ENCODE data around the gene NXN.
"Not testable (repeated sequence)": the region's sequence is repeated elsewhere in the genome, so short reads cannot be mapped to it uniquely, and the experiment has no call there.

Gene NXN

DNA sequence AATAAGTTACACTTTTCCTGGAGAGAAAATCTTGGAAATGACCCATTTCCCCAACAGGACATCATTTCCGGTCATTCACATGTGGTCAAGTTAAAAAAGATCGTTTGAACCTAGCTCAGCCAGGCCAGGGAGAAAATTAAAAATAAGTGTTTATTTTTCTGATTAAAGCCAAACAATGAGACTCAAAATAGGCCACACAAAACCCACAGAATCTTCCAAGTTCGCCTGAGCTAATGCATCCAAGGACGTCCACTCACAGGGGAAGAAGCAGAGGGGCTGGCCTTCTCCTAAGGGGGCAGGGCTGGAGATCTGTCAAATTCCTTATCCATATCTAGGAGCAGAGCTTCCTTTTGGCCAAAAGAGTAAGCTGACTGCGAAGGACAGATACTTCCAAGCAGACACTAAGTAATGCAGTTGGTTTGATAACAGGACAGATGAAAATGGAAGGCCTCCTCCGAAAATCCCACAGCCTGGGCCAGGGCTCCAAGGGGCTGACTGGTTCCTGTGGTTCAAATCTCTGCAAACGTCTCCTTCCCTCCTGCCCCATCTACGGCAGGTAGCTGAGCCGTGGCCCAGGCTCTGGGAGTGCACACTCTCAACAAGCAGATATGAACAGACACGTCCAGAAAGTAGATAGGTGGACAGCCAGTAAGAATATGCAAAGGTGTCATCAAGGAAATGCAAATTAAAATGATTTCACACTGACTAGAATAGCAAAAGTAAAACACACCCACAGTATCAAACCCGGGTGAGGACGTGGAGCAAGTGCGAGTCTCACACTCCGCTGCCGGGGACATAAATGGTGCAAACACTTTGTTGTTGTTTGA, 98.9 kb downstream of the NXN start:
- DNase-seq (ENCODE audit: low read depth, low spot score) = no peak
- no peak overlapping the region for H3K4me3 ChIP-seq (ENCODE audit: low read depth, low read length)
- ChIA-PET CTCF (interaction anchor here (0.7 to 1.8 kb wide), 3 partner anchors 9 to 85 kb away, joined by 3 to 4 read pairs (median 3); no protein-coding TSS in a partner anchor), POLR2A (no interaction called here)
- TF ChIP-seq, protein P1, sequence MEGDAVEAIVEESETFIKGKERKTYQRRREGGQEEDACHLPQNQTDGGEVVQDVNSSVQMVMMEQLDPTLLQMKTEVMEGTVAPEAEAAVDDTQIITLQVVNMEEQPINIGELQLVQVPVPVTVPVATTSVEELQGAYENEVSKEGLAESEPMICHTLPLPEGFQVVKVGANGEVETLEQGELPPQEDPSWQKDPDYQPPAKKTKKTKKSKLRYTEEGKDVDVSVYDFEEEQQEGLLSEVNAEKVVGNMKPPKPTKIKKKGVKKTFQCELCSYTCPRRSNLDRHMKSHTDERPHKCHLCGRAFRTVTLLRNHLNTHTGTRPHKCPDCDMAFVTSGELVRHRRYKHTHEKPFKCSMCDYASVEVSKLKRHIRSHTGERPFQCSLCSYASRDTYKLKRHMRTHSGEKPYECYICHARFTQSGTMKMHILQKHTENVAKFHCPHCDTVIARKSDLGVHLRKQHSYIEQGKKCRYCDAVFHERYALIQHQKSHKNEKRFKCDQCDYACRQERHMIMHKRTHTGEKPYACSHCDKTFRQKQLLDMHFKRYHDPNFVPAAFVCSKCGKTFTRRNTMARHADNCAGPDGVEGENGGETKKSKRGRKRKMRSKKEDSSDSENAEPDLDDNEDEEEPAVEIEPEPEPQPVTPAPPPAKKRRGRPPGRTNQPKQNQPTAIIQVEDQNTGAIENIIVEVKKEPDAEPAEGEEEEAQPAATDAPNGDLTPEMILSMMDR (IDR thresholded peaks at IDR 0.05; ENCODE audit: insufficient read depth, low read length, missing control alignments) = no peak

DNA sequence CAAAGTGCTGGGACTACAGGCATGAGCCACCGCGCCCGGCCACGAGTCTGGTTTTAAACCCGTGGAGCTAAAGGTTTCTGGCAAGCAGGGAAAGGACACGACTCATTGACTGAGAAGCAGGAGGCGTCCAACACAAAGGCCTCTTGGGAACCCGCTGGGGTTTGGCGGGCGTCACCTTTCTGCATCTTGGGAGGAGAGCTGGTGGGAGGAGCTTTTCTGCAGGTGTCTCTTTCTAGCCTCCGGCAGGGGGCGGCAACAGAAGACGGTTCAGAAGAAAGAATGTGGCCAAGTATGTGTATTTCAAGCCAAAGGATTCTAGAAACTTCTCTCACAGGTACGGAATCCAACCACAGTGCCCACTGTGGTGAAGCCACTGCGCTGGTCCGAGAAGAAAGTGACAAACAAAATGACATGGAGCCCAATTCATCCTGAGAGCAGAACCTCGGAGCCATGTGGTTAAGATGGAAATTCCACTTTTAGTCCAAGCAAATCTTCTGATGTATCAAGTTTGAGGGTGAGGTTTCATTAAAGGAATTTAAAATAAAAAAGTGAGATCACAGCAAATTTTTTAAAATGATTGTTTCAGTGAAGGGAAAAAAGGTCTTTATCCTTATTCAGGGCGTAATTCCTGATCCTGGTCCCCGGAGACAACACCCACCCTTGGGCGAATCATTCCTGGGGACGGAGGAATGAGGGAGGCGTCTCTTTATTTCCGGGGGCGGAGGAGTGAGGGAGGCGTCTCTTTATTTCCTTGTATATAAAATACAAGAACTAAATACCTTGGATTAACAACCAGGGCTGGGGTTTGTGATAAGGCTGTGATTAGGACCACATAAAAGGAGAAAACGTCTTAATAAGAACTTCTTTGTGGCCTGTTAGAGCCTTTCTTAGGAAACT, 99.8 kb downstream of the NXN start:
- DNase-seq (ENCODE audit: low read depth, low spot score) = no peak
- no peak overlapping the region for H3K4me3 ChIP-seq (ENCODE audit: low read depth, low read length)
- TF ChIP-seq, protein P1 (IDR thresholded peaks at IDR 0.05; ENCODE audit: insufficient read depth, low read length, missing control alignments) = peak; percentile 29
- ChIA-PET POLR2A (no interaction called here), CTCF (interaction anchor here (0.7 to 1.9 kb wide), 9 partner anchors 10 to 84 kb away, joined by 3 to 7 read pairs (median 4); no protein-coding TSS in a partner anchor)

DNA sequence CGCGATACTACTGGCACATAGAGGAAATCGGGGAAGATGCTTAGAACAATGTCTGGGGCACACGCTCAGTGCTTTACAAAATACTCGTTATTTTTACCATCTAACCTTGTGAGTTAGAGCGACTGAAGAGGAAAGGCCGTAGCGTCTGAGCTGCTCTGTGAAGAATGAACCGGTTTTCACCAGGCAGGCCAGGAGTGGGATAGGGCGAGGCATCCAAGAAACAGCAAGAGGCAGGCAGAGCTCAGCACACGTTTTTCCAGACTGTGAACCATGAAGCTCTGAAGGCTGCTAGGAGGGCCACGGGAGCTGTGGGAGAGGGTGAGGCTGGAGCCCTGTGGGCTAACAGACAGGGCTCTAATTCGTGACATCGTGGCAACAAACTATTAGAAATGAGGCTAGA, 101.9 kb downstream of the NXN start:
- H3K4me3 ChIP-seq (ENCODE audit: low read depth, low read length) = no peak overlapping the region
- DNase-seq (ENCODE audit: low read depth, low spot score) = no peak
- TF ChIP-seq, protein P1 (IDR thresholded peaks at IDR 0.05; ENCODE audit: insufficient read depth, low read length, missing control alignments) = no peak
- CTCF ChIA-PET = interaction anchor here (1.9 kb wide), 1 partner anchor 23 kb away, joined by 7 read pairs; no protein-coding TSS in a partner anchor
- POLR2A ChIA-PET = no interaction called here

DNA sequence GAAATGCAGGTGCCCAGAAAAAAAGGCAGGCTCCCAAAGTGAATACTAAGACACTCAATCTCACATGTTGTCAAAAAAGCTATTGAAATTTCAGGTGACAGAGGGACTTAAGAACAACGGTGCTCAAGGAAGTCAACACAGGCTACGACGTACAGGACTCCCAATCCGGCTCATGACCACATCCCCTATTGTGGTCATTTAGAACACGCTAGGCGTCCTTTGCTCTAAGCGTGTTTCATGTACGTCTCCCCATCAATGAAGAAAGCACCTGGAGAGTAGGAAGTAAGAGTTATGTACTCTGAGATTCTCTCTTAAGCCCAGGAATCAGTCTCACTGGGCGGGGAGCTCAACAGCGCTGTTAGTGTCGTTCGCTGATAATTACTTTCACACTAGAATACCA, 103.3 kb downstream of the NXN start:
- H3K4me3 ChIP-seq (ENCODE audit: low read depth, low read length) = no peak overlapping the region
- TF ChIP-seq, protein P1 (IDR thresholded peaks at IDR 0.05; ENCODE audit: insufficient read depth, low read length, missing control alignments) = no peak
- ChIA-PET POLR2A (no interaction called here), CTCF (interaction anchor here (1.1 to 1.5 kb wide), 2 partner anchors 15 to 75 kb away, joined by 3 read pairs; no protein-coding TSS in a partner anchor)
- DNase-seq (ENCODE audit: low read depth, low spot score) = no peak

DNA sequence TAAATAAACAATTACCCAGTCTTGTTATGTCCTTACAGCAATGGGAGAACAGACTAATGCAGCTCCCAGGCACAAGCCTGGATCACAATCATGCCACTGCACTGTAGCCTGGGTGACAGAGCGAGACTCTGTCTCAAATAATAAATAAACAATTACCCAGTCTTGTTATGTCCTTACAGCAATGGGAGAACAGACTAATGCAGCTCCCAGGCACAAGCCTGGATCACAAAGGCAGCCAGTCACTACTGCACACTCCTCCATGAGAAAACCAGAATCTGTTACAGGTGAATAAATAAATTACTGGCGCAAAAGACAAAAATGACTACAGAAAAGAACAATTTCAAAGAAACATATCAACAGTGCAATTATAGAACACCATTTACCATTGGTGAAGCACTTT, 105.0 kb downstream of the NXN start:
- POLR2A ChIA-PET, CTCF ChIA-PET: not testable (repeated sequence)

DNA sequence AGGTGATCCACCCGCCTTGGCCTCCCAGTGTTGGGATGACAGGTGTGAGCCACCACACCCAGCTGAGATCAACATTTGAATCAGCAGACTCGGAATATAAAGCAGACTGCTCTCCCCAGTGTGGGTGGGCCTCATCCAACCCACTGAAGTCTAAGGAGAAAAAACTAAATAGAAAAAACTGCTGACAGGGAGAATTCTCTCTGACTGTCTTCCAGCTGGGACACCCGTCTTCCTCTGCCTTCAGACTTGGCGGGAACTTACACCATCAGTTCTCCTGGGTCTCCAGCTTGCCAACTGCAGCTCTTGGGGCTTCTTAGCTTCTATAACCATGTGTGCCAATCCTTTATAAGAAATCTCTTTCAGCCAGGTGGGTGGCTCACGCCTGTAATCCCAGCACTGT, 106.7 kb downstream of the NXN start:
- ChIA-PET CTCF (interaction anchor here (1.3 to 2.3 kb wide), 3 partner anchors 10 to 108 kb away, joined by 4 to 6 read pairs (median 5); no protein-coding TSS in a partner anchor), POLR2A (no interaction called here)
- no peak for DNase-seq (ENCODE audit: low read depth, low spot score)
- TF ChIP-seq, protein P1 (IDR thresholded peaks at IDR 0.05; ENCODE audit: insufficient read depth, low read length, missing control alignments) = no peak
- H3K4me3 ChIP-seq (ENCODE audit: low read depth, low read length) = no peak overlapping the region

More for the DNA sequence above, 105.0 kb downstream of the NXN start:
- not testable (repeated sequence) for H3K4me3 ChIP-seq (ENCODE audit: low read depth, low read length); DNase-seq (ENCODE audit: low read depth, low spot score)
